Activated CD4-positive, alpha-beta T cell treated with anti-CD3 and anti-CD28 coated beads, Interleukin-2, amount 50 U/mL, for 4 hours (primary cell): ENCODE measurements around the gene ZNF775.

Source experiments
- DNase-seq, 2 experiments: peaks; one replicate each; pipeline ENCODE4 v3.0.0-alpha.2; 2020

The ZNF775 gene

DNA sequence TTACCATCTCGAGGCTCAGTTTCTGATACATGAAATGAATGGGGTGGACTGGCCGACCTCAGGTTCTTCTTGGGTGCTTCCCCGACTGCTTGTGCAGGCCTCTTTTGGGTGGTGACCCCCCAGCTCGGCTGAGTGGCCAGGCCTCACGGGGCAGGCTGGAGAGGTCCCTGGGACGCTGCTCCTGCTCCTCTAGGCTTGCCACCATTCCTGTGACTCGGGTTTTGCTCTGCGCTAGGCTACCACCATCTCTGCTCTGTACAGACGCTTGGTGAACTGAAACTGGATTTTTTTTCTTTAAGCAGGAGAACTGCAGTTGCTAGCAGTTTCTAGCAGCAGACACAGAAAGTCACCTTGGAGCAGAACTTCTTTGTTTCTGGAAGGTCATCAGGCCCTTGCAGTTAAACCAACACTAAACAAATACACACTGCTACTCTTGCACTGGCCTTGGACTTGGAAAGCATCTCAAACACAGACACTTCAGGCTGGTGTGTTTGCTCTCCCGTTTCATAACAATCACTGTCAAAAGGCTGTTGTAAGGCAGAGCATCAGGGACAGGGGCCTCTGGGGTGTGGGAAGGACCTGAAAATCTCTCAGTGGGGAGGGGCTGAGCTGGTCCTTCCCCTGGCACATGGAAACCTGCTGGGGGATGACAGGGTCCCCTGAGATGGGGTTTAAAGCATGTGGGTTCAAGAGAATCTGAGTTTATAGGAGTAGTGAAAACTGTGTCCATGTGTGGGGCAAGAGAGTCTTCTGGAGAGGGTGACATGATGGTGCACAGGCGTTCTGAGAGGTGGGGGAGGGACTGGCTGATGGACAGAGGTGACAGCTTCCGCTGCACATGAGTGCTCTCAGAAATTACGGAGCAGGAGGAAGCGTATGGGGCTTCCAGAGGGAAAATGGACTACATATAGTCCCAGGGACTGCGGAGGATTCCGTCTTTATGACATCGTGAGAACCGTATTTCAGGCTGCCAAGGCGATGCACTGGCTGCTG, 36.3 kb downstream of the ZNF775 start:
- DNase-seq, result no peak

- no peak for DNase-seq
These were observed 38.1 kb downstream of the ZNF775 start for GRCh38 chr7:150417239-150417638.

DNA sequence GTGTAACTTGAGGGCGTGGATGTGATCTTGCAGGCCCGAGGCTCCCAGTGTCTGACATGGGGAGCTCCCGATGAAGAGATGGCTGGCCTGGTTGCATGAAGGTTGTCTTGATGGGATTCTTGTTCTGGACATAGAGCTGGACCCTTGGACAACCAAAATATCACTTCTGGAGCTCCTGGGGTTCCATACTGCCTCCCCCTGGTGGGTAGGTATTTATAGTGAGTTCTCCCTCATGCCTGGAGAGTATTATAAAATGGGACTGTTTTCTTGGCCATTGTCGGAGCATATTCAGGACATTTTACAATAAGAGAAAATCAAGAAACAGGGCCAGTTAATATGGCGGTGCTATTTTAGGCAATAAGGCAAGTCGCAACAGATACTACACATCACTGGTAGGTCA, 38.7 kb downstream of the ZNF775 start:
- DNase-seq, result no peak

- no peak for DNase-seq
These were observed 41.1 kb downstream of the ZNF775 start for GRCh38 chr7:150420242-150420641.

DNA sequence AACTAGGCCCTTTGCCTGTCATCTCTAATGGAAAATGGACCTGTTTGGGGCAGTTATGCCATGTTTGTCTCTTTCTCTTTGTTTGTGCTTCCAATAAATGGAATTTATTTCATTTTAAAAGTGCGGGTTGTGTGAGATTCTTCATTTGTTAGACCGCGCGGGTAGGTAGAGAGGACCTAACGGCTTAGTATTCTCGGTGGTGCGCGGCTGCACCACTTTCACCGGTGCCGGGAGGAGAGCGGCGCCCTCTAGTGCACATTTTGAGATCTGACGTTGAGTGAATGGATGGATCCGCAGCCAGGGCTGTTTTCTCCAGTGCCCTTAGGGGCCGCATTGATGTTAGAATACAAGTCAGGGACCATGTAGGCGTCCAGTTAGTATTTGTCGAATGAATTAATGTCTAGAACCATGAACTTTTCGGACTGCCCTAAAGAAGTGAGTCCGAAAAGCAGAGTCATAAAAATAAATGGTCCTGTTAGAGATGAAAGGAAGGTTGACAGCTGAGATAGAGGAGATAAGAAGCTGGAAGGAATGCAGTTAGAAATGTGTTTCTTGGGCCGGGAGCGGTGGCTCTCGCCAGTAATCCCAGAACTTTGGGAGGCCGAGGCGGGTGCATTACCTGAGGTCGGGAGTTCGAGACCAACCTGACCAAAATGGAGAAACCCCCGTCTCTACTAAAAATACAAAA, 42.0 kb downstream of the ZNF775 start:
- peak; percentile 86 to 87 for DNase-seq

GRCh38 chr7:150421831-150422230, 42.7 kb downstream of the ZNF775 start:
- DNase-seq, result no peak

- no peak for DNase-seq
These were observed 46.5 kb downstream of the ZNF775 start for GRCh38 chr7:150425670-150426069.

- no peak for DNase-seq
These were observed 49.7 kb downstream of the ZNF775 start for GRCh38 chr7:150428671-150429451.

DNA sequence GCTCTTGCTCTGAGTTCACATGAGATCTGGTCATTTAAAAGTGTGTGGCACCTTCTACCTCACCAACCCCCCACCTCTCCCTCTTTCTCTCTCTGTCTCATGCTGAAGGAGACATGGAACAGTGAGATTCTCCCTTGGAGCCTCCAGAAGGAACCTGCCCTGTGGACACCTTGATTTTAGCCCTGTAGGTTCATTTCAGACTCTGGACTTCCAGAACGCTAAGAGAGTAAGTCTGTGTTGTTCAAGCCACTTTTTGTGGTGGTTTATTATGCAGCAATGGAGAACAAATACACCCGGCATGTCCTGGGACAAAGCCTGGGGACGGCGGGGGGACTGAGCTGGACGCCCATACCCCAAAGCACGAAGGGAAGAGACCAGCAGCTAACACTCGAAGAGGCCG, 50.6 kb downstream of the ZNF775 start:
- no peak for DNase-seq

GRCh38 chr7:150430465-150431085, 51.4 kb downstream of the ZNF775 start:
- DNase-seq, result no peak

DNA sequence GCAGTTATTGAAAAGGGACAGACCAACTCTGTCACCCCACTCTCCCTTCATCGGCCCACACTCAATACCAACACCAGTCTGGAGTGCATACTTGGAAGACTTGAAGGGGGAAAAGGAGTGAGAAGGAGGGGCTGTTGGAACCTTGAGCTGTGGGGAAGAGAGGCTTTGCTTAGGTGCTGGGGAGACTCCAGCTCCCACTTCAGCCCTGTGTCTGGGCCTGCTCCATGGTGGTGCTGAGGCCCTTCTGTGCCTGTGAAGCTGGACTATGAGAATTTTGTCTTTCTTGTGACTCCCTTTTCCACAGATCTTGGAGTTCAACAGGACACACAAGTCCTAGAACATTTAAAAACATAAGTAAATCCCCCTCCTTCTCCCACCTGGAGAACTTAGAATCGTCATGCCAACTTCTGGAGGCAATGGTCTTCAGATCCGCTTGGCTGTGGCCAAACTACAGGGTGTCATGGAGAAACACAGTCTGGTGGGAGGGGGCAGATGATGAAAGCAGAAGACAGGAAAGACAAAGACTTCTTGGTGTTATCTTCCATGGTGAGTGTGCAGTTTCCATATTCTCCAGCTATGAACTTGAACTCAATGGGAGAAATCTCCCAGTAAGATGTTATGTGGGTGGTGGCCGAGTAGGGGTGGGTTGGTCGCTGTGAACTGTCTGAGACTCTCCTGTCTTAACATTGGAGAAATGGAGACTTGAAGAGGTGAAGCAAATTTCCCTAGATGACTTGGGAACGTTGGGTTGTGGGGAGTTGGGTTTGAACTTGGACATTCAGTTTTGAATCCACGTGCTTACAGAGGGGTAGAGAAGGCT, 52.9 kb downstream of the ZNF775 start:
- no peak for DNase-seq

- DNase-seq, result no peak
These were observed 54.1 kb downstream of the ZNF775 start for GRCh38 chr7:150432915-150433892.

- no peak for DNase-seq
These were observed 55.1 kb downstream of the ZNF775 start for GRCh38 chr7:150434240-150434639.

DNA sequence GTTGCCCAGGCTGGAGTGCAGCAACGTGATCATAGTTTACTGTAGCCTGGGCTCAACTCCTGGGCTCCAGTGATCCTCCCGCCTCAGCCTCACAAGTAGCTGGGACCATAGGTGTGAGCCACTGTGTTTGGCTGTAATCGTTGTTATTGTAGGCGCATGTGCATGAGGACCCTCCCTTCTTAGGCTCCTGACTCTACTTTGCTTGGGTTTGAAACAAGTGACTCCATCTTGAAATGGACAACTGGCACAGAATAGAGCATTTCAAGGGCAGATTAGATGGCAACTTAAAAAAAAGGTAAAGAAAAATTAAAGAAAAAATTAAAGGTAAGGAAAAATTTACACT, 55.9 kb downstream of the ZNF775 start:
- DNase-seq, result no peak

- DNase-seq, result no peak
These were observed 56.4 kb downstream of the ZNF775 start for GRCh38 chr7:150435390-150436073.

GRCh38 chr7:150439967-150440366, 60.8 kb downstream of the ZNF775 start:
- no peak for DNase-seq

DNA sequence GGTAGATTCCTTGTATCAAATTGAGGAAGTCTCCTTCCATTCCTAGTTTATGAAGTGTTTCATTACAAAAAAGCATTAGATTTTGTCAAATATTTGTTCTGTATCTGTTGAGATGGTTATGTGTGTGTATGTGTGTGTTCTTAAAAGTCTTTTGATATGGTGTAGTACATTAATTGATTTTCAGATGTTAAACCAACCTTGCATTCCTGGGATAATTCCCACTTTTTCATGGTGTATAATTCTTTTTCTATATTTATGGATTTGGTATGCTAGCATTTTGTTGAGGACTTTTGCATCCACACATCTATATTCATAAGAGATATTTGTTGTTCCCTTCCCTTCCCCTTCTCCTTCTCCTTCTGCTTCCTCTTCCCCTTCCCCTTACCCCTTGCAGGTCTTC, 62.4 kb downstream of the ZNF775 start:
- DNase-seq, result no peak

DNA sequence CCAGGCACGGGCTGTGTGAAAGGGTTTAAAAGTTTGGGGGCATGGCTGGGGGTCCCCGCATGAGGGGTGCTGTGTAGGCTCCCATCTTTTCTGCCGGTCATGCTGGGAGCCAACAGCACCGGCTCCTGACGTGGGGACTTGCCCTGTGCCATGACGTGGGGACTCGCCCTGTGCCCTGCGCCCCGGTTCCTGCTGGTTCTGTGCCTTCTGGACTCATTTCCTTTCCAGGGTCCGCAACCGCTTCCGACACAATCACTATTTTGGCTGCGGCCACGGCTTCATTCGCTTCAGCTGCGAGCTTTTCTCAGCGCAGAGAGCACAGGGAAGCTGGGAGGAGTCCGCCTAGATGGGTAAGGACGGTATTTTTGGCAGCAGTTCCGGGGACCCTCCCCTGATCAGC, 63.7 kb downstream of the ZNF775 start:
- no peak for DNase-seq

DNA sequence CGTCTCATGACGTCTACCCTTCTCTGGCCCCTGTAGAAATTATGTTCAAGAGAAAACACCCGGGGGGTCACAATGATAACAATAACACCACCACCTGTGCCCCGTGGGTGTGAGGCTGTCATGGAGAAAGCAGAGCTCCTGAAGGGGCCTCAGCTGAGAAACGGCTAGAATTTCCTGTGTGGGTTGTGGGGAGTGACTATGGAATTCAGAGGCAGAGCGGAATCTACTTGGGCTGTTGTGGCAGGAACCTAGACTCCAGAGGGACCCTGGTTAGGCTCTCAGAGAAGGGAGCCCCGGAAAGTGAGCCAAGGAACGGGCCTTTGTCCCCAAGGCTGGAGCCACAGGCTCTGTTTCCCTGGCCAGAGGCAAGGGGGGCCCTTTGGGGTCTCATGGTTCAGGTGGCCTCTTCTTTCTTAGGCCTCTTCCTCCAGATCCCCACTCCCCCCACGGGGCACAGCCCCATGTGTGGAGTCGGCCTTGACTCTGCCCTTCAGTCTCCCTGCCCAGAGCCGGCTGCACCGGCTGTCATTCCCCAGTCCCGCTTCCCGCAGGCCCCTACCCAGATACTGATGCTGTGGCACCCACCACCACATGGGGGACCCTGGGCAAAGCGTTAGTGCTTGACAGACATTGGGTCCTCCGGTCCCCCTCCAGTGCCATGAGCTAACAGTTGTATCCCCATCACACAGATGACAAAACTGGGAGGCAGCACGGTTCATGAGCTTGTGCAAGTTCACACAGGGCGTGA, 64.8 kb downstream of the ZNF775 start:
- DNase-seq, result no peak
